Measurements from ENCODE around the gene EID2. TPM values are rescaled to one million over a fixed set of nuclear protein-coding genes. Genes with fewer than 3 reads are reported as not detected.
A peak's percentile ranks its signal among the peaks of the same experiment; 100 is the strongest.

Gene EID2
- 17.2 TPM for polyA plus RNA-seq (2013, experiment 1 of 2)
- 18.1 TPM for polyA plus RNA-seq (2013, experiment 2 of 2)

DNA sequence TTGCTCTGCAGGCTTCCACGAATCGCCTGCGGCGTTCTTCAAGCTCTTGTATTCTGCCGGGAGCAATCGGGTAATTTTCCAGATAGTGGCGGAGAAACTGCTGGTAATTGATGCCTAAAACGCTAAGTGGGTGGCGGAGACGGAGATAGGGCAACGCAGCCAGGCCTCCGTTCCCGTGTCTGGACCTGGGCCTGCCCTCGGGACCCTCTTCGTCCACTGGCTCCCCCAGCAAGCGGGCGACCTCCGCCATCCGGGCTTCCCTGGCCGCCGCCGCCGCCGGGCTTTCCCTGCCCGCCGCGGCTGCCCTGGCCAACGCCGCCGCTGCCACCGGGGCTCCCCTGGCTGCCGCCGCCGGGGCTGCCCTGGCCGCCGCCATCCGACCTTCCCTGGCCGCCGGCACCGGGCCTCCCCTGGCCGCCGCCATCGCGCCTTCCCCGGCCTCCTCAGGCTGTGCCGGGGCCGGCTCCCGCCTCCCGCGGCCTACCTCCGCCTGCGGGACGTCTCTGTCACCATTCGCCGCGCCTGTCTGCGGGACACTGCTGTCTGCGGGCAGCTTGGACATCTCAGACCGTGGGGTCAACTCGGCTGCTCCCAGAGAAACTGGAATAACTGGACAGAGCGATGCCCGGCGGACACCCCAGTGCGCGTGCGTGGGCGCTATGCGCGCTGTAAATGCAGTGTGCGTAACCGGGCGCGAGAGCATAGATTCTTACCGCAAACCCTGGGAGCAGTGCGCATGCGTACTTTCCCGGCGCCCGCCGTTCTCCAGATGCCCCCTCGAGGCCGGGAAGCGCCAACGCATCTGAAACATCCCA is at the start of gene EID2:
TSS of gene EID2 (minus strand) at position 644 of the 815 bp plus-strand sequence. CDS start at position 562, 82 bp downstream.
- H2AFZ ChIP-seq (ENCODE audit: low read depth, low read length): peak within 1 kb of the TSS; percentile 98
- peak within 1 kb of the TSS; percentile 90 to 95 for H3K4me3 ChIP-seq (ENCODE audit: insufficient read depth in 1 of 2, low read depth in 1 of 2, low read length in 2 of 2)
- H4K91ac ChIP-seq (ENCODE audit: low read length): peak within 1 kb of the TSS; percentile 52
- H4K8ac ChIP-seq (ENCODE audit: low read length): peak within 1 kb of the TSS; percentile 58
- H3K9me3 ChIP-seq (ENCODE audit: control insufficient read depth, low read length): no peaks in the 10 kb centered on the region
- peak within 1 kb of the TSS; percentile 97 for H3K9ac ChIP-seq (ENCODE audit: low read length)
- peak within 1 kb of the TSS; percentile 94 for H2BK5ac ChIP-seq (ENCODE audit: low read depth, low read length, poor library complexity, severe bottlenecking)
- H3K23ac ChIP-seq (ENCODE audit: low read length in 2 of 2): peak within 1 kb of the TSS in 1 of 2 experiments; percentile 99
- H2BK15ac ChIP-seq (ENCODE audit: low read depth, poor library complexity, severe bottlenecking): peak within 1 kb of the TSS; percentile 83
- H3K4ac ChIP-seq (ENCODE audit: low read depth in 1 of 2, low read length in 2 of 2): peak within 1 kb of the TSS; percentile 75 to 96
- no peak within 1 kb of the TSS for H2AK5ac ChIP-seq (ENCODE audit: low read length, severe bottlenecking)
- peak; percentile 92 for DNase-seq
- peak within 1 kb of the TSS in 1 of 2 experiments; percentile 90 for H2BK12ac ChIP-seq (ENCODE audit: low read length in 2 of 2)
- peak within 1 kb of the TSS; percentile 64 for H3K4me2 ChIP-seq (ENCODE audit: low read length, poor library complexity, severe bottlenecking)
- under 1% methylated on average over 78 of the region's 84 CpGs for WGBS
- no peaks in the 10 kb centered on the region for H3K27me3 ChIP-seq (ENCODE audit: control insufficient read depth in 1 of 2, insufficient read depth in 1 of 2, low read length in 2 of 2)
- peaks cover 2% of the 10 kb centered on the region for H3K79me1 ChIP-seq (replicated peaks; ENCODE audit: low read length, poor library complexity, severe bottlenecking)
- H2BK120ac ChIP-seq (ENCODE audit: low read depth, low read length): peak within 1 kb of the TSS; percentile 45
- peak within 1 kb of the TSS; percentile 83 to 98 for H3K18ac ChIP-seq (ENCODE audit: low read depth in 1 of 2, low read length in 2 of 2)
- H3K4me1 ChIP-seq (ENCODE audit: control insufficient read depth, insufficient read depth, low read depth, low read length): no peaks in the 10 kb centered on the region
- peak within 1 kb of the TSS; percentile 82 for H3K27ac ChIP-seq (ENCODE audit: low read length, poor library complexity, severe bottlenecking)
- no peaks in the 10 kb centered on the region for H3K36me3 ChIP-seq (ENCODE audit: control insufficient read depth in 1 of 2, insufficient read depth in 2 of 2, low read depth in 1 of 2, low read length in 2 of 2)
- peak within 1 kb of the TSS in 1 of 2 experiments; percentile 98 for H3K14ac ChIP-seq (ENCODE audit: low read length in 2 of 2)

- no peak overlapping the region for H2BK5ac ChIP-seq (ENCODE audit: low read depth, low read length, poor library complexity, severe bottlenecking)
- no peak overlapping the region for H3K4me2 ChIP-seq (ENCODE audit: low read length, poor library complexity, severe bottlenecking)
- H2BK15ac ChIP-seq (ENCODE audit: low read depth, poor library complexity, severe bottlenecking): no peak overlapping the region
- H2AK5ac ChIP-seq (ENCODE audit: low read length, severe bottlenecking): no peak overlapping the region
- no peak overlapping the region for H2AFZ ChIP-seq (ENCODE audit: low read depth, low read length)
- no peak for DNase-seq
- H3K27ac ChIP-seq (ENCODE audit: low read length, poor library complexity, severe bottlenecking): no peak overlapping the region
- H3K4me3 ChIP-seq (ENCODE audit: insufficient read depth in 1 of 2, low read depth in 1 of 2, low read length in 2 of 2): no peak overlapping the region
- no peak overlapping the region for H3K14ac ChIP-seq (ENCODE audit: low read length in 2 of 2)
- H3K27me3 ChIP-seq (ENCODE audit: control insufficient read depth in 1 of 2, insufficient read depth in 1 of 2, low read length in 2 of 2): no peaks in the 10 kb centered on the region
- no peak overlapping the region for H2BK12ac ChIP-seq (ENCODE audit: low read length in 2 of 2)
- no peak overlapping the region for H4K8ac ChIP-seq (ENCODE audit: low read length)
- H3K23ac ChIP-seq (ENCODE audit: low read length in 2 of 2): no peak overlapping the region
- no peak overlapping the region for H3K9ac ChIP-seq (ENCODE audit: low read length)
- H3K79me1 ChIP-seq (replicated peaks; ENCODE audit: low read length, poor library complexity, severe bottlenecking): no peaks in the 10 kb centered on the region
- H3K4me1 ChIP-seq (ENCODE audit: control insufficient read depth, insufficient read depth, low read depth, low read length): no peaks in the 10 kb centered on the region
- 34% methylated on average over 2 of the region's 2 CpGs for WGBS
- H2BK120ac ChIP-seq (ENCODE audit: low read depth, low read length): no peak overlapping the region
- H4K91ac ChIP-seq (ENCODE audit: low read length): no peak overlapping the region
- H3K36me3 ChIP-seq (ENCODE audit: control insufficient read depth in 1 of 2, insufficient read depth in 2 of 2, low read depth in 1 of 2, low read length in 2 of 2): no peaks in the 10 kb centered on the region
- H3K4ac ChIP-seq (ENCODE audit: low read depth in 1 of 2, low read length in 2 of 2): no peak overlapping the region
- peaks cover 8% of the 10 kb centered on the region for H3K9me3 ChIP-seq (ENCODE audit: control insufficient read depth, low read length)
- no peak overlapping the region for H3K18ac ChIP-seq (ENCODE audit: low read depth in 1 of 2, low read length in 2 of 2)
Observed at GRCh38 chr19:39588066-39588465, 48.1 kb upstream of the EID2 start.

GRCh38 chr19:39587496-39587895 is 47.5 kb upstream of the EID2 start:
- Histone ChIP-seq H2BK120ac (ENCODE audit: low read depth, low read length) (no peak overlapping the region), H3K14ac (ENCODE audit: low read length in 2 of 2) (no peak overlapping the region), H2AK5ac (ENCODE audit: low read length, severe bottlenecking) (no peak overlapping the region), H3K4ac (ENCODE audit: low read depth in 1 of 2, low read length in 2 of 2) (no peak overlapping the region), H2BK5ac (ENCODE audit: low read depth, low read length, poor library complexity, severe bottlenecking) (no peak overlapping the region), H2BK15ac (ENCODE audit: low read depth, poor library complexity, severe bottlenecking) (no peak overlapping the region), H3K23ac (ENCODE audit: low read length in 2 of 2) (no peak overlapping the region), H3K9me3 (ENCODE audit: control insufficient read depth, low read length) (peaks cover 8% of the 10 kb centered on the region), H3K4me1 (ENCODE audit: control insufficient read depth, insufficient read depth, low read depth, low read length) (no peaks in the 10 kb centered on the region), H3K4me3 (ENCODE audit: insufficient read depth in 1 of 2, low read depth in 1 of 2, low read length in 2 of 2) (no peak overlapping the region), H3K27ac (ENCODE audit: low read length, poor library complexity, severe bottlenecking) (no peak overlapping the region), H2AFZ (ENCODE audit: low read depth, low read length) (no peak overlapping the region), H3K9ac (ENCODE audit: low read length) (no peak overlapping the region), H3K18ac (ENCODE audit: low read depth in 1 of 2, low read length in 2 of 2) (no peak overlapping the region), H3K79me1 (replicated peaks; ENCODE audit: low read length, poor library complexity, severe bottlenecking) (no peaks in the 10 kb centered on the region), H4K91ac (ENCODE audit: low read length) (no peak overlapping the region), H2BK12ac (ENCODE audit: low read length in 2 of 2) (no peak overlapping the region), H3K4me2 (ENCODE audit: low read length, poor library complexity, severe bottlenecking) (no peak overlapping the region), H3K27me3 (ENCODE audit: control insufficient read depth in 1 of 2, insufficient read depth in 1 of 2, low read length in 2 of 2) (no peaks in the 10 kb centered on the region), H3K36me3 (ENCODE audit: control insufficient read depth in 1 of 2, insufficient read depth in 2 of 2, low read depth in 1 of 2, low read length in 2 of 2) (no peaks in the 10 kb centered on the region), H4K8ac (ENCODE audit: low read length) (no peak overlapping the region)
- no peak for DNase-seq
- 78% methylated on average over 4 of the region's 4 CpGs for WGBS

DNA sequence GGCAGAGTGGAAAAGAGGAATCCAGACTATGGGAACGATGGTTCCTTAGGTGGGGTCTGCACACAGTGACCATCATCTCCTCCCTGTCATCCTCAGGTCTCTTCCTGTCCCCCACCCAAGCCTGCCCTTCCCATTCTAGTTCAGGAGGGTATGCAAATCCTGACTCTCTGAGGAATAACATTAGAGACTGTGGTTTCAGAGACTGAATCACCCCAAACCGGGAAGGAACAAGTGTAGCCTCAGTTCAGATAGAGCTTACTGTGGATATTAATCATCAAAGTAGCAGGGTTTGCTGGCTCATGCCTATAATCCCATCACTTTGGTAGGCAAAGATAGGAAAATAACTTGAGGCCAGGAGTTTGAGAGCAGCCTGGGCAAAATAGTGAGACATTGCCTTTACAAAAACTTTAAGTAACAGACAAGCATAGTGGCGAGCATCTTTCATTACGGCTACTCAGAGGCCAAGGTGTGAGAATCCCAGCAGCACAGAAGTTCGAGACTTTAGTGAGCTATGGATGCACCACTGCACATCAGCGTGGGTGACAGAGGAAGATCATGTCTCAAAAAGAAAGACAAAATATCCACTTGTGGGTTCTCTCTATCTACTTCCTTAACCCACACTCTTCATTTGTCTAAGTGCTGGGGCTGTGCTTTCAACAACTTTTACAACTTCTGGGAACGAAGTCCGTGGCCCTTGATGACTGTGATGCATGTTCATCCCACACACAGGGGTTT is 43.1 kb upstream of the EID2 start:
- Histone ChIP-seq H3K14ac (ENCODE audit: low read length in 2 of 2) (no peak overlapping the region), H3K4me2 (ENCODE audit: low read length, poor library complexity, severe bottlenecking) (no peak overlapping the region), H3K4ac (ENCODE audit: low read depth in 1 of 2, low read length in 2 of 2) (no peak overlapping the region), H2BK5ac (ENCODE audit: low read depth, low read length, poor library complexity, severe bottlenecking) (no peak overlapping the region), H2BK120ac (ENCODE audit: low read depth, low read length) (no peak overlapping the region), H3K36me3 (ENCODE audit: control insufficient read depth in 1 of 2, insufficient read depth in 2 of 2, low read depth in 1 of 2, low read length in 2 of 2) (no peaks in the 10 kb centered on the region), H2BK12ac (ENCODE audit: low read length in 2 of 2) (no peak overlapping the region), H4K91ac (ENCODE audit: low read length) (no peak overlapping the region), H3K4me3 (ENCODE audit: insufficient read depth in 1 of 2, low read depth in 1 of 2, low read length in 2 of 2) (no peak overlapping the region), H3K23ac (ENCODE audit: low read length in 2 of 2) (no peak overlapping the region), H3K27me3 (ENCODE audit: control insufficient read depth in 1 of 2, insufficient read depth in 1 of 2, low read length in 2 of 2) (no peaks in the 10 kb centered on the region), H4K8ac (ENCODE audit: low read length) (no peak overlapping the region), H2BK15ac (ENCODE audit: low read depth, poor library complexity, severe bottlenecking) (no peak overlapping the region), H3K27ac (ENCODE audit: low read length, poor library complexity, severe bottlenecking) (no peak overlapping the region), H3K18ac (ENCODE audit: low read depth in 1 of 2, low read length in 2 of 2) (no peak overlapping the region), H3K9ac (ENCODE audit: low read length) (no peak overlapping the region), H2AK5ac (ENCODE audit: low read length, severe bottlenecking) (no peak overlapping the region), H3K79me1 (replicated peaks; ENCODE audit: low read length, poor library complexity, severe bottlenecking) (no peaks in the 10 kb centered on the region), H3K9me3 (ENCODE audit: control insufficient read depth, low read length) (peaks cover 12% of the 10 kb centered on the region), H2AFZ (ENCODE audit: low read depth, low read length) (no peak overlapping the region), H3K4me1 (ENCODE audit: control insufficient read depth, insufficient read depth, low read depth, low read length) (no peaks in the 10 kb centered on the region)
- no peak for DNase-seq
- WGBS: 44% methylated on average over 7 of the region's 8 CpGs

All from mesenchymal stem cell (in vitro differentiated cells and primary cell).